ENCODE data around the gene PCDHGA5. TPM values are rescaled to one million over a fixed set of nuclear protein-coding genes. Genes with fewer than 3 reads are reported as not detected.

The PCDHGA5 gene
- polyA plus RNA-seq, 3 donors, result not detected

DNA sequence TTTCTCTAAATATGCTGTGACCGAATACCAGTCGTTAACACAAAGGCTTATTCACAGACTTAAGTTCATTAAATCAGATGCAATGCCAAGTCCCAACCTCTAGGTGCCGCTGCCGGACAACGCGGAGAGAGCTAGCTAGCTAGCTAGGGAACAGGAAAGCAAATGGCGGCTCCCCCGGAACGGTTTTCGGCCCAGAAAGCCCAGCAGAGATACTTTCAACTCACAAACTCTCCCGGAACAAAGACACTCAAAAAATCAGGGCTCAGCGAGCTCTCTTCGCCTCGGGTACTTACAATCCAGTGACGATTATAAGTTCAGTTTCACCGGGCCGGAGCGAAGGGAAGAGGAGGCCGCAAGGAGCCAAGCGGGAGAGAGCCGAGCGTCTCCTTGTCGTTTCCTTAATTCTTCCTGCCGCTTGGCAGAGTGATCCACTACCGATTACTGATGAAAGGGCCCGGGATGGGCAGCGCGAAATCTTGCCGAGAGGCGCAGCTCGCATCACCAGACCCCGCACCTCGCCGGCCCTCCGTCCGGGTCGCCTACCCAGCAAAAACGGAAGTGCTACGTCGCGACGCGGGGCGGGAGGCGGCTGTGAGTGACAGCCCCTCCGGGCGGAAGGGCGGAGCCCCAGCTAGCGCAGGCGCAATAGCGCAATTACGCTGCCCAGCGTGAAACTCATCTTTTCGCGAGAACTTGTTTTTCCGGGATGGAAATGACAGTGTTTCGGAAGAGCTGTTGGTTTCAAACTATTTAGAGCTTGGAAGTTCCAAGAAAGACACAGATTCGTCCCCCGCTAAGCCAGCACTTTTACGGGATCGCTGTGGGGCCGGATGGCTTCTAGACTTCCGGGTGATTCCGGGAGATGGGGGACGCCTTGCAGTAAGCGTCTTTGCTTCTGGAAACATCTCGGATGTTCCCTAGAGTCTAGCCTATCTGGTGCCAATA, 43.5 kb upstream of the PCDHGA5 start, which contains the start of gene TAF7:
Gene TAF7 (minus strand): TSS at position 560 of the 945 bp plus-strand sequence. CDS start 740 bp downstream, outside the sequence.
- Mint-ChIP-seq H3K4me1 (peaks cover 16% of the 10 kb centered on the region), H3K27ac (peak within 1 kb of the TSS; percentile 98 to 100 (median 98)), H3K36me3 (peaks cover 14 to 34% of the 10 kb centered on the region in 2 donors), H3K27me3 (ENCODE audit: low read depth in 3 of 3) (peaks cover 2 to 6% (median 5%) of the 10 kb centered on the region in 3 donors), H3K9me3 (peaks cover 40 to 87% (median 81%) of the 10 kb centered on the region in 7 donors), H3K4me3 (peak within 1 kb of the TSS; percentile 89 to 96)
- H3K4me1 ChIP-seq (ENCODE audit: control insufficient read depth in 1 of 2, insufficient read depth in 2 of 2, low read length in 2 of 2), result peaks cover 11 to 16% of the 10 kb centered on the region in 2 donors
- peaks cover 0 to 2% of the 10 kb centered on the region in 2 donors for H3K27me3 ChIP-seq (ENCODE audit: control insufficient read depth in 2 of 2, insufficient read depth in 2 of 2, low read length in 2 of 2)
- intact Hi-C loops (cut with micrococcal nuclease), result loop anchor here in 1 of 2 donors (2.0 to 5.0 kb wide), 2 partner anchors 202 to 244 kb away; no protein-coding TSS in a partner anchor
- H3K9me3 ChIP-seq (replicated peaks in 1 of 2; ENCODE audit: control insufficient read depth in 1 of 2, insufficient read depth in 1 of 2, low read length in 2 of 2), result peaks cover 57 to 83% of the 10 kb centered on the region in 2 donors
- peaks cover 0 to 20% of the 10 kb centered on the region in 2 donors for H3K36me3 ChIP-seq (replicated peaks in 1 of 2; ENCODE audit: control insufficient read depth in 1 of 2, insufficient read depth in 2 of 2, low read length in 2 of 2)
- peaks cover 16% of the 10 kb centered on the region for H3K79me2 ChIP-seq (ENCODE audit: insufficient read depth, low read length)
- H3K4me2 ChIP-seq (replicated peaks; ENCODE audit: extremely low read depth, low read length, poor library complexity, severe bottlenecking), result peak within 1 kb of the TSS; percentile 74
- no peaks in the 10 kb centered on the region for H4K20me1 ChIP-seq (ENCODE audit: insufficient read depth, low read length)
- peak within 1 kb of the TSS; percentile 79 to 92 (median 86) for H3K4me3 ChIP-seq (replicated peaks in 1 of 3; ENCODE audit: low read depth in 2 of 3, low read length in 3 of 3)
- H2AFZ ChIP-seq (ENCODE audit: insufficient read depth, low read depth, low read length, poor library complexity, severe bottlenecking), result peak within 1 kb of the TSS; percentile 96
- TF ChIP-seq, protein P1, sequence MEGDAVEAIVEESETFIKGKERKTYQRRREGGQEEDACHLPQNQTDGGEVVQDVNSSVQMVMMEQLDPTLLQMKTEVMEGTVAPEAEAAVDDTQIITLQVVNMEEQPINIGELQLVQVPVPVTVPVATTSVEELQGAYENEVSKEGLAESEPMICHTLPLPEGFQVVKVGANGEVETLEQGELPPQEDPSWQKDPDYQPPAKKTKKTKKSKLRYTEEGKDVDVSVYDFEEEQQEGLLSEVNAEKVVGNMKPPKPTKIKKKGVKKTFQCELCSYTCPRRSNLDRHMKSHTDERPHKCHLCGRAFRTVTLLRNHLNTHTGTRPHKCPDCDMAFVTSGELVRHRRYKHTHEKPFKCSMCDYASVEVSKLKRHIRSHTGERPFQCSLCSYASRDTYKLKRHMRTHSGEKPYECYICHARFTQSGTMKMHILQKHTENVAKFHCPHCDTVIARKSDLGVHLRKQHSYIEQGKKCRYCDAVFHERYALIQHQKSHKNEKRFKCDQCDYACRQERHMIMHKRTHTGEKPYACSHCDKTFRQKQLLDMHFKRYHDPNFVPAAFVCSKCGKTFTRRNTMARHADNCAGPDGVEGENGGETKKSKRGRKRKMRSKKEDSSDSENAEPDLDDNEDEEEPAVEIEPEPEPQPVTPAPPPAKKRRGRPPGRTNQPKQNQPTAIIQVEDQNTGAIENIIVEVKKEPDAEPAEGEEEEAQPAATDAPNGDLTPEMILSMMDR (IDR thresholded peaks at IDR 0.05), result peak; percentile 87
- H3K9ac ChIP-seq (ENCODE audit: insufficient read depth, low read length, poor library complexity, severe bottlenecking), result peak within 1 kb of the TSS; percentile 79
- H3K27ac ChIP-seq (ENCODE audit: low read depth in 1 of 2, low read length in 2 of 2), result peak within 1 kb of the TSS; percentile 92 to 95
- DNase-seq, result peak; percentile 89 to 91 (median 91)
- 2% methylated on average over 61 of the region's 67 CpGs for WGBS (ENCODE audit: insufficient coverage)

DNA sequence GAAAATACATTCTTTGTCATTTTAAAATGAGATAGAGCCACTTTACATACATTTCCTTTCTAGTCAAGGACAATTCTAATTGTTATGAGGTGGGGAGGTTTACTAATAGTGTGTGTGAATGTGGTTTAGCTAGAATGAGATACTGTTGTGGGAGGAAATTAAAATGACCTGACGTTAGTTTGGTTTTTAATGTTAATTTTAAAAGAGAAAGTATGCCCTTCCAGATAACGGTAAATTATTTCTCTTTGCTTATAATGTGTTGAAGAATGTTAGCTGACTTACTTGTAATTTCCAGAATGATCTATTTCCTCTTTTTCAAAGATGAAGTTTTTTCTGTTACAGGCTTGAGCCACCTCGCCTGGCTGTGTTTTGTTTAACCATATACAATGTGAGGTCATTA, 41.7 kb upstream of the PCDHGA5 start:
- TF ChIP-seq, protein P1 (IDR thresholded peaks at IDR 0.05), result no peak
- no peak overlapping the region for H2AFZ ChIP-seq (ENCODE audit: insufficient read depth, low read depth, low read length, poor library complexity, severe bottlenecking)
- Mint-ChIP-seq H3K36me3 (peaks cover 14 to 28% of the 10 kb centered on the region in 2 donors), H3K9me3 (peaks cover 39 to 87% (median 78%) of the 10 kb centered on the region in 7 donors), H3K4me3 (no peak overlapping the region), H3K27ac (no peak overlapping the region), H3K27me3 (ENCODE audit: low read depth in 3 of 3) (peaks cover 6 to 17% (median 14%) of the 10 kb centered on the region in 3 donors), H3K4me1 (peaks cover 21% of the 10 kb centered on the region)
- H3K9me3 ChIP-seq (replicated peaks in 1 of 2; ENCODE audit: control insufficient read depth in 1 of 2, insufficient read depth in 1 of 2, low read length in 2 of 2), result peaks cover 58 to 72% of the 10 kb centered on the region in 2 donors
- no peaks in the 10 kb centered on the region for H4K20me1 ChIP-seq (ENCODE audit: insufficient read depth, low read length)
- H3K4me1 ChIP-seq (ENCODE audit: control insufficient read depth in 1 of 2, insufficient read depth in 2 of 2, low read length in 2 of 2), result peaks cover 11 to 16% of the 10 kb centered on the region in 2 donors
- 86% methylated on average over 1 of the region's 3 CpGs for WGBS (ENCODE audit: insufficient coverage)
- no peak overlapping the region for H3K9ac ChIP-seq (ENCODE audit: insufficient read depth, low read length, poor library complexity, severe bottlenecking)
- intact Hi-C loops (cut with micrococcal nuclease), result loop anchor here in 1 of 2 donors (5.0 kb wide), 1 partner anchor 200 kb away; no protein-coding TSS in a partner anchor
- H3K79me2 ChIP-seq (ENCODE audit: insufficient read depth, low read length), result peaks cover 16% of the 10 kb centered on the region
- H3K4me2 ChIP-seq (replicated peaks; ENCODE audit: extremely low read depth, low read length, poor library complexity, severe bottlenecking), result no peak overlapping the region
- no peak for DNase-seq
- H3K36me3 ChIP-seq (replicated peaks in 1 of 2; ENCODE audit: control insufficient read depth in 1 of 2, insufficient read depth in 2 of 2, low read length in 2 of 2), result peaks cover 0 to 20% of the 10 kb centered on the region in 2 donors
- H3K4me3 ChIP-seq (replicated peaks in 1 of 3; ENCODE audit: low read depth in 2 of 3, low read length in 3 of 3), result no peak overlapping the region
- peaks cover 11 to 15% of the 10 kb centered on the region in 2 donors for H3K27me3 ChIP-seq (ENCODE audit: control insufficient read depth in 2 of 2, insufficient read depth in 2 of 2, low read length in 2 of 2)
- no peak overlapping the region for H3K27ac ChIP-seq (ENCODE audit: low read depth in 1 of 2, low read length in 2 of 2)
